ENCODE data around the gene HHAT. TPM values are rescaled to one million over a fixed set of nuclear protein-coding genes. Genes with fewer than 3 reads are reported as not detected.

HHAT gene
- total and polyA plus RNA-seq, 2 of the 4 experiments (the other 2 are of a cell fraction), result 1.7 to 2.5 TPM

DNA sequence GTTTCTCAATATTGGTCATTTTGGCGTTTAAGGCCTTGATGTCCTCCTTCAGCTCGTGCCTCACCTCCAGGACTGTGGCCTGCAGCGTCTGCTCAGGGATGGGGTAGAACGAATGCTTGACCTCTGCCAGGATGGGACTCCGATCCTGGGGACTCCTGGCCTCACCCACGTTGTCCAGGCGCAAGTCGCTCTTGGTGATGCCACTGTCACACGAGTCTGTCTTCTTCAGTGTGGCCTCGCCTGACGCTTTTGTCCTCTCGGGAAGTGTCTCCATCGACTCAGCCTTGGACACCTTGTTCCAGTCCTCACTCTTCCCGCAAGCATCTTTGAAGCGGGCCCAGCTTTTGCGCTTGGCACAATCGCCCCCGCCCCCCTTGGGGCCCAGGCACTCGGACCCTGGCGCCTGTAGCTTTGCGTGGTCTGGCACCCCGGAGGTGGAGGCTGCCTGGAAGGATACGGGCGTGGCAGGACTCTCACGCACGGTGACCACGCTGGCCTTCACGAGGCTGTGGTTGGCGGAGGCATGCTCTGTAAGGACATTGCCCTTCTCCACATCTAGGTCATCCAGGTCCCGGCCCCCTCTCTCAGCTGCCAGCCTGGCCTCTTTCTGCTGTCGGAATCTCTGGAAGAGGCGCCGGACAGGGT lies 354.8 kb downstream of the HHAT start:
- H2BK20ac ChIP-seq (ENCODE audit: low read depth, low read length), result no peak overlapping the region
- no peak overlapping the region for H3K56ac ChIP-seq (ENCODE audit: extremely low read depth, insufficient read depth, low read length)
- no peak overlapping the region for H3K18ac ChIP-seq (ENCODE audit: low read depth, low read length)
- H3K4me2 ChIP-seq (ENCODE audit: low read depth, low read length), result no peak overlapping the region
- TF ChIP-seq, protein P1, sequence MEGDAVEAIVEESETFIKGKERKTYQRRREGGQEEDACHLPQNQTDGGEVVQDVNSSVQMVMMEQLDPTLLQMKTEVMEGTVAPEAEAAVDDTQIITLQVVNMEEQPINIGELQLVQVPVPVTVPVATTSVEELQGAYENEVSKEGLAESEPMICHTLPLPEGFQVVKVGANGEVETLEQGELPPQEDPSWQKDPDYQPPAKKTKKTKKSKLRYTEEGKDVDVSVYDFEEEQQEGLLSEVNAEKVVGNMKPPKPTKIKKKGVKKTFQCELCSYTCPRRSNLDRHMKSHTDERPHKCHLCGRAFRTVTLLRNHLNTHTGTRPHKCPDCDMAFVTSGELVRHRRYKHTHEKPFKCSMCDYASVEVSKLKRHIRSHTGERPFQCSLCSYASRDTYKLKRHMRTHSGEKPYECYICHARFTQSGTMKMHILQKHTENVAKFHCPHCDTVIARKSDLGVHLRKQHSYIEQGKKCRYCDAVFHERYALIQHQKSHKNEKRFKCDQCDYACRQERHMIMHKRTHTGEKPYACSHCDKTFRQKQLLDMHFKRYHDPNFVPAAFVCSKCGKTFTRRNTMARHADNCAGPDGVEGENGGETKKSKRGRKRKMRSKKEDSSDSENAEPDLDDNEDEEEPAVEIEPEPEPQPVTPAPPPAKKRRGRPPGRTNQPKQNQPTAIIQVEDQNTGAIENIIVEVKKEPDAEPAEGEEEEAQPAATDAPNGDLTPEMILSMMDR (conservative IDR thresholded peaks at IDR 0.05; ENCODE audit: low read depth, low read length), result no peak
- TF ChIP-seq RCOR1 (IDR thresholded peaks at IDR 0.05; ENCODE audit: insufficient replicate concordance, low read length), result no peak
- TF ChIP-seq SMC3 (IDR thresholded peaks at IDR 0.05; ENCODE audit: low read depth, low read length), result no peak
- TF ChIP-seq FOS (IDR thresholded peaks at IDR 0.05; ENCODE audit: low read depth, low read length), result no peak
- no peak for TF ChIP-seq MAZ (IDR thresholded peaks at IDR 0.05; ENCODE audit: borderline replicate concordance, low read depth, low read length)
- no peak for TF ChIP-seq CHD1 (IDR thresholded peaks at IDR 0.05; ENCODE audit: low read depth, low read length)
- TF ChIP-seq POLR2A (IDR thresholded peaks at IDR 0.05; ENCODE audit: low read depth, low read length), result no peak
- no peak for TF ChIP-seq MXI1 (IDR thresholded peaks at IDR 0.05; ENCODE audit: borderline replicate concordance, low read depth, low read length)
- TF ChIP-seq RAD21 (IDR thresholded peaks at IDR 0.05; ENCODE audit: low read length), result no peak
- TF ChIP-seq, protein P2, sequence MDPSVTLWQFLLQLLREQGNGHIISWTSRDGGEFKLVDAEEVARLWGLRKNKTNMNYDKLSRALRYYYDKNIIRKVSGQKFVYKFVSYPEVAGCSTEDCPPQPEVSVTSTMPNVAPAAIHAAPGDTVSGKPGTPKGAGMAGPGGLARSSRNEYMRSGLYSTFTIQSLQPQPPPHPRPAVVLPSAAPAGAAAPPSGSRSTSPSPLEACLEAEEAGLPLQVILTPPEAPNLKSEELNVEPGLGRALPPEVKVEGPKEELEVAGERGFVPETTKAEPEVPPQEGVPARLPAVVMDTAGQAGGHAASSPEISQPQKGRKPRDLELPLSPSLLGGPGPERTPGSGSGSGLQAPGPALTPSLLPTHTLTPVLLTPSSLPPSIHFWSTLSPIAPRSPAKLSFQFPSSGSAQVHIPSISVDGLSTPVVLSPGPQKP (IDR thresholded peaks at IDR 0.05; ENCODE audit: borderline replicate concordance, low read depth, low read length), result no peak
- no peak overlapping the region for H3K4ac ChIP-seq (ENCODE audit: low read depth, low read length)
- H3K9ac ChIP-seq (ENCODE audit: low read depth, low read length), result no peak overlapping the region
- no peak overlapping the region for H2BK15ac ChIP-seq (ENCODE audit: low read depth, low read length)
- H3K4me3 ChIP-seq (ENCODE audit: insufficient read depth, low read depth, low read length), result no peak overlapping the region
- 86% methylated on average over 23 of the region's 33 CpGs; no CpG with 5 or more reads in 1 of the 2 experiments for WGBS, 2 experiments (ENCODE audit: extremely low coverage in 2 of 2, insufficient read length in 1 of 2)
- POLR2A ChIA-PET (ENCODE audit: unreplicated experiment), result no interaction called here
- H3K23ac ChIP-seq (ENCODE audit: low read depth, low read length), result no peak overlapping the region
- intact Hi-C loops (cut with micrococcal nuclease) (no loop called here), dilution Hi-C loops (cut with HindIII; ENCODE audit: low sequenced_read_pairs, unreplicated experiment) (no loop called here), in situ Hi-C loops (cut with MboI; ENCODE audit: low sequenced_read_pairs) (no loop called here)
- no peak overlapping the region for H2BK5ac ChIP-seq (ENCODE audit: low read depth, low read length, poor library complexity, severe bottlenecking)
- no TSS peak for BruUV-seq (replicated peaks)
- no peak overlapping the region for H4K5ac ChIP-seq (ENCODE audit: low read depth, low read length)
- H3K14ac ChIP-seq (replicated peaks; ENCODE audit: low read depth, low read length), result no peak overlapping the region
- no peaks in the 10 kb centered on the region for H3K27me3 ChIP-seq (ENCODE audit: control insufficient read depth, insufficient read depth, low read length)
- no peak overlapping the region for H4K91ac ChIP-seq (ENCODE audit: insufficient read depth, low read depth, low read length)
- CTCF ChIA-PET, result no interaction called here
- H3K36me3 ChIP-seq (ENCODE audit: control insufficient read depth, insufficient read depth, low read length), result no peaks in the 10 kb centered on the region
- H2AK9ac ChIP-seq (replicated peaks; ENCODE audit: low read depth, low read length, poor library complexity), result no peak overlapping the region
- H4K8ac ChIP-seq (ENCODE audit: low read depth in 2 of 2, low read length in 2 of 2), result no peak overlapping the region
- H2BK120ac ChIP-seq (ENCODE audit: low read depth, low read length), result no peak overlapping the region
- DNase-seq (no peak), ATAC-seq (ENCODE audit: low read depth) (no peak)
- H4K20me1 ChIP-seq (ENCODE audit: insufficient read depth, low read length), result no peaks in the 10 kb centered on the region
- H2AK5ac ChIP-seq (ENCODE audit: low read depth, low read length), result no peak overlapping the region
- H3K9me1 ChIP-seq (ENCODE audit: insufficient read depth, low read length), result no peaks in the 10 kb centered on the region
- H3K4me1 ChIP-seq (ENCODE audit: control insufficient read depth, insufficient read depth, low read length), result 0 out of 2 replicates have a peak, but pooled peaks cover 5% of the 10 kb centered on the region
- no peaks in the 10 kb centered on the region for H3K79me1 ChIP-seq (ENCODE audit: low read depth in 1 of 2, low read length in 2 of 2)
- H3K27ac ChIP-seq (ENCODE audit: insufficient read depth, low read length), result no peak overlapping the region
- H2AFZ ChIP-seq (replicated peaks; ENCODE audit: low read length, poor library complexity), result no peak overlapping the region
- no peaks in the 10 kb centered on the region for H3K9me3 ChIP-seq (ENCODE audit: control insufficient read depth, insufficient read depth, low read length)
